ENCODE results near the gene PTPRZ1. TPM values are rescaled to one million over a fixed set of nuclear protein-coding genes. Genes with fewer than 3 reads are reported as not detected.

The PTPRZ1 gene
- total and polyA plus RNA-seq, 4 donors = 1.1 to 11.6 (median 2.9) TPM

DNA sequence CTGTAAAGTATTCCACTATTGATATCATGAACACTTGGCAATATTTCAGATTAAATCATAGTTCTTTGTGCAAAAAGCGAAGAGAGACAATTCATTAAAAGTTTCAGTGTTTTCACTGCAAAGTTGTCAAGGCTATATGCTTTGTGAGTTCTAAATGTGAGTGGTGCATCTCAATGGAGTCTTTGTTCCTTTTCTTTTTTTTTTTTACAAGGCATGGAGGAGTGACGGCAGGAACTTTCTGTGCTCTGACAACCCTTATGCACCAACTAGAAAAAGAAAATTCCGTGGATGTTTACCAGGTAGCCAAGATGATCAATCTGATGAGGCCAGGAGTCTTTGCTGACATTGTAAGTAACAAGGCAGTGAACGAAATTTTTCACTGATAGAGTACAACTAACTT, 186.6 kb downstream of the PTPRZ1 start:
- no peaks in the 10 kb centered on the region for H3K4me1 ChIP-seq (ENCODE audit: control insufficient read depth in 5 of 5, insufficient read depth in 5 of 5, low read length in 5 of 5)
- H3K27me3 ChIP-seq (ENCODE audit: control insufficient read depth in 3 of 3, insufficient read depth in 3 of 3, low read length in 2 of 3) = no peaks in the 10 kb centered on the region
- TF ChIP-seq, protein P1, sequence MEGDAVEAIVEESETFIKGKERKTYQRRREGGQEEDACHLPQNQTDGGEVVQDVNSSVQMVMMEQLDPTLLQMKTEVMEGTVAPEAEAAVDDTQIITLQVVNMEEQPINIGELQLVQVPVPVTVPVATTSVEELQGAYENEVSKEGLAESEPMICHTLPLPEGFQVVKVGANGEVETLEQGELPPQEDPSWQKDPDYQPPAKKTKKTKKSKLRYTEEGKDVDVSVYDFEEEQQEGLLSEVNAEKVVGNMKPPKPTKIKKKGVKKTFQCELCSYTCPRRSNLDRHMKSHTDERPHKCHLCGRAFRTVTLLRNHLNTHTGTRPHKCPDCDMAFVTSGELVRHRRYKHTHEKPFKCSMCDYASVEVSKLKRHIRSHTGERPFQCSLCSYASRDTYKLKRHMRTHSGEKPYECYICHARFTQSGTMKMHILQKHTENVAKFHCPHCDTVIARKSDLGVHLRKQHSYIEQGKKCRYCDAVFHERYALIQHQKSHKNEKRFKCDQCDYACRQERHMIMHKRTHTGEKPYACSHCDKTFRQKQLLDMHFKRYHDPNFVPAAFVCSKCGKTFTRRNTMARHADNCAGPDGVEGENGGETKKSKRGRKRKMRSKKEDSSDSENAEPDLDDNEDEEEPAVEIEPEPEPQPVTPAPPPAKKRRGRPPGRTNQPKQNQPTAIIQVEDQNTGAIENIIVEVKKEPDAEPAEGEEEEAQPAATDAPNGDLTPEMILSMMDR (IDR thresholded peaks at IDR 0.05; ENCODE audit: control extremely low read depth, extremely low read depth) = no peak
- no peak overlapping the region for H3K4me3 ChIP-seq
- ATAC-seq (ENCODE audit: insufficient read depth, low FRiP score) (no peak), DNase-seq (no peak)
- H3K9me3 ChIP-seq (ENCODE audit: control insufficient read depth in 4 of 4, insufficient read depth in 3 of 4, low read length in 3 of 4) = no peaks in the 10 kb centered on the region
- WGBS, 2 donors = 71 to 74% methylated on average over 4 of the region's 4 CpGs
- H3K27ac ChIP-seq (ENCODE audit: low read depth in 1 of 2, low read length in 1 of 2) = no peak overlapping the region
- H3K36me3 ChIP-seq (ENCODE audit: control insufficient read depth in 4 of 4, insufficient read depth in 4 of 4, low read length in 4 of 4) = no peaks in the 10 kb centered on the region
- H3K9ac ChIP-seq (ENCODE audit: insufficient read depth in 1 of 2, low read length in 2 of 2) = no peak overlapping the region

DNA sequence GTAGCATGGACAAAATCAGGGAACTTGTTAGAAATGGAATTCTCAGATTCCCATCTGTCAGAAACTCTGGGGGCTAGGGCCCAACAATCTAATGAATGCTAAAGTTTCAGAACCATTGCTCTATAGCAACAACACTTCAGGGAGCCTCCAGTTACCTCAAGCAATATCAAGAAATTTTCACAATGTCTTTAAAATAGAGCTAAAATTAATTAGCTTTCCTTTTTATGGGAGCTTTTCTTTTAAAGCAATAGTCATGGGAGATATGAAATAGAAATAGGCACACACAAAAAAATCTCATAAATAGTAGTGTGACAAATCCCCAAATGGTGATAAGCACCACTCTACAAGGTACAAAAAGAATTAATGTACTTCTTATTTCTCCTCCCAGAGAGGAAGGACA, 190.2 kb downstream of the PTPRZ1 start:
- H3K27ac ChIP-seq (ENCODE audit: low read depth in 1 of 2, low read length in 1 of 2) = no peak overlapping the region
- no peaks in the 10 kb centered on the region for H3K9me3 ChIP-seq (ENCODE audit: control insufficient read depth in 4 of 4, insufficient read depth in 3 of 4, low read length in 3 of 4)
- ATAC-seq (ENCODE audit: insufficient read depth, low FRiP score) (no peak), DNase-seq (no peak)
- H3K4me3 ChIP-seq = no peak overlapping the region
- H3K27me3 ChIP-seq (ENCODE audit: control insufficient read depth in 3 of 3, insufficient read depth in 3 of 3, low read length in 2 of 3) = no peaks in the 10 kb centered on the region
- TF ChIP-seq, protein P1 (IDR thresholded peaks at IDR 0.05; ENCODE audit: control extremely low read depth, extremely low read depth) = no peak
- no peaks in the 10 kb centered on the region for H3K36me3 ChIP-seq (ENCODE audit: control insufficient read depth in 4 of 4, insufficient read depth in 4 of 4, low read length in 4 of 4)
- H3K9ac ChIP-seq (ENCODE audit: insufficient read depth in 1 of 2, low read length in 2 of 2) = no peak overlapping the region
- no peaks in the 10 kb centered on the region for H3K4me1 ChIP-seq (ENCODE audit: control insufficient read depth in 5 of 5, insufficient read depth in 5 of 5, low read length in 5 of 5)

DNA sequence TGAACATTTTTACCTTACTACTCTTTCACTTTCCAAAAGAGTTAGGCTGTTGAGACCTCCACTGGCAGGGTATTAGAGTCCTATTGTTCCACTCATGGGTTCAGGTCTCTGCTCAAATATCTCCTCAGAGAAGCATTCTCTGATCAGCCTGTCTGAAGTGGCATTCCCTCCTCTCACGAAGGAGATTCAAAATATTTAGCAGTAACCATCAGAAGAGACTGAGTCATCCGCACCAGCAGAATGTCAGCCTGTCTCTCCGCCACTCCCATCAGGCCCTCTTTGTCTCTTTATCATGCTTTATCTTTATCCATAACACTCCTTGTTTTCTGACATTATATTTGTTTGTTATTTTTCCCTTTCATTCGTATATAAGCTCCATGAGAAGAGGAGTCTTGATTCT, 192.0 kb downstream of the PTPRZ1 start:
- TF ChIP-seq, protein P1 (IDR thresholded peaks at IDR 0.05; ENCODE audit: control extremely low read depth, extremely low read depth) = no peak
- Histone ChIP-seq H3K9me3 (ENCODE audit: control insufficient read depth in 4 of 4, insufficient read depth in 3 of 4, low read length in 3 of 4) (no peaks in the 10 kb centered on the region), H3K9ac (ENCODE audit: insufficient read depth in 1 of 2, low read length in 2 of 2) (no peak overlapping the region), H3K4me3 (no peak overlapping the region), H3K27me3 (ENCODE audit: control insufficient read depth in 3 of 3, insufficient read depth in 3 of 3, low read length in 2 of 3) (no peaks in the 10 kb centered on the region), H3K27ac (ENCODE audit: low read depth in 1 of 2, low read length in 1 of 2) (no peak overlapping the region), H3K4me1 (ENCODE audit: control insufficient read depth in 5 of 5, insufficient read depth in 5 of 5, low read length in 5 of 5) (no peaks in the 10 kb centered on the region), H3K36me3 (ENCODE audit: control insufficient read depth in 4 of 4, insufficient read depth in 4 of 4, low read length in 4 of 4) (no peaks in the 10 kb centered on the region)
- ATAC-seq (ENCODE audit: insufficient read depth, low FRiP score) (no peak), DNase-seq (no peak)
- 79 to 82% methylated on average over 4 of the region's 4 CpGs for WGBS, 2 donors

DNA sequence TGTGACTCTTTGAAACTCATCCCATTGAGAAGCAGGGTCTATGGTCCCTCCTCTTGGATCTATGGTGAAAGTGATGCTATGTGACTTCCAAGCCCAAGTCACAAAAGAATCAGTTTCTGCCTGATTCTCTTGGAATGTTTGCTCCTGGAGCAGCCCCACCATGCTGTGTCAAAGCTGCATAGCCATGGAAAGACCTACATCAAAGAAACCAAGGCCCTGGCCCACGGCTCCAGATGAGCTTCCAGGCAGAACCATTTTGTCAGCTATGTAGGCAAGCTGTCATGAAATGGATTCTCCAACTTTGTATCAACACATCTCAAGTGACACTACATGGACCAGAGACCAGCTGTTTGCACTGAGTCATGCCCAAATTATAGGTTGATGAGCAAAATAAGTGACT, 194.1 kb downstream of the PTPRZ1 start:
- DNase-seq = no peak
- H3K4me1 ChIP-seq (ENCODE audit: control insufficient read depth in 5 of 5, insufficient read depth in 5 of 5, low read length in 5 of 5) = no peaks in the 10 kb centered on the region
- TF ChIP-seq, protein P1 (IDR thresholded peaks at IDR 0.05; ENCODE audit: control extremely low read depth, extremely low read depth) = no peak
- H3K4me3 ChIP-seq = no peak overlapping the region
- no peaks in the 10 kb centered on the region for H3K36me3 ChIP-seq (ENCODE audit: control insufficient read depth in 4 of 4, insufficient read depth in 4 of 4, low read length in 4 of 4)
- ATAC-seq (ENCODE audit: insufficient read depth, low FRiP score) = no peak
- H3K27me3 ChIP-seq (ENCODE audit: control insufficient read depth in 3 of 3, insufficient read depth in 3 of 3, low read length in 2 of 3) = no peaks in the 10 kb centered on the region
- H3K9ac ChIP-seq (ENCODE audit: insufficient read depth in 1 of 2, low read length in 2 of 2) = no peak overlapping the region
- 70 to 75% methylated on average over 1 of the region's 1 CpG for WGBS, 2 donors
- no peak overlapping the region for H3K27ac ChIP-seq (ENCODE audit: low read depth in 1 of 2, low read length in 1 of 2)
- H3K9me3 ChIP-seq (ENCODE audit: control insufficient read depth in 4 of 4, insufficient read depth in 3 of 4, low read length in 3 of 4) = no peaks in the 10 kb centered on the region

Data from lung (tissue), 12 donors.